Activated CD4-positive, alpha-beta T cell treated with anti-CD3 and anti-CD28 coated beads for 24 hours (primary cell): ENCODE data around the gene LMF1.

Experiments
- DNase-seq, 2 donors: peaks; one replicate each; pipeline ENCODE4 v3.0.0-alpha.2; 2020; ENCODE audit warnings: low read depth in 2 of 2

LMF1 gene

DNA sequence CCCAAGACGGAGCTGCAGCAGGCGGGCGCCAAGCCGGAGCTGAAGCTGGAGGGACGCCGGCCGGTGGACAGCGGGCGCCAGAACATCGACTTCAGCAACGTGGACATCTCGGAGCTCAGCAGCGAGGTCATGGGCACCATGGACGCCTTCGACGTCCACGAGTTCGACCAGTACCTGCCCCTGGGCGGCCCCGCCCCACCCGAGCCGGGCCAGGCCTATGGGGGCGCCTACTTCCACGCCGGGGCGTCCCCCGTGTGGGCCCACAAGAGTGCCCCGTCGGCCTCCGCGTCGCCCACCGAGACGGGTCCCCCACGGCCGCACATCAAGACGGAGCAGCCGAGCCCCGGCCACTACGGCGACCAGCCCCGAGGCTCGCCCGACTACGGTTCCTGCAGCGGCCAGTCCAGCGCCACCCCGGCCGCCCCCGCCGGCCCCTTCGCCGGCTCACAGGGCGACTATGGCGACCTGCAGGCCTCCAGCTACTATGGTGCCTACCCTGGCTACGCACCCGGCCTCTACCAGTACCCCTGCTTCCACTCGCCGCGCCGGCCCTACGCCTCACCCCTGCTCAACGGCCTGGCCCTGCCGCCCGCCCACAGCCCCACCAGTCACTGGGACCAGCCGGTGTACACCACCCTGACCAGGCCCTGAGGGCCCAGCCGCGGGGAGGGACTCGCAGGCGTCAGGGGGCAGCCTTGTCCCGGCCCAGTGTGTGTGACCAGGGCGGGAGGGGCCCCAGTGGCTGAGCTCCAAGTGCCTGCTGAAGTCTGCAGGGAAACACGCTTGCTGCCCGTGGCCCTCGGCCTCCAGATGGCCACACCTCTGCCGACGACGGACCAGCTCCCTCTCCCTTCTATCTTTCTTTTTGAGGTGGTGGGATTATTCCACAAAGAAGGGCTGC lies 14.2 kb upstream of the LMF1 start:
- DNase-seq: no peak

DNA sequence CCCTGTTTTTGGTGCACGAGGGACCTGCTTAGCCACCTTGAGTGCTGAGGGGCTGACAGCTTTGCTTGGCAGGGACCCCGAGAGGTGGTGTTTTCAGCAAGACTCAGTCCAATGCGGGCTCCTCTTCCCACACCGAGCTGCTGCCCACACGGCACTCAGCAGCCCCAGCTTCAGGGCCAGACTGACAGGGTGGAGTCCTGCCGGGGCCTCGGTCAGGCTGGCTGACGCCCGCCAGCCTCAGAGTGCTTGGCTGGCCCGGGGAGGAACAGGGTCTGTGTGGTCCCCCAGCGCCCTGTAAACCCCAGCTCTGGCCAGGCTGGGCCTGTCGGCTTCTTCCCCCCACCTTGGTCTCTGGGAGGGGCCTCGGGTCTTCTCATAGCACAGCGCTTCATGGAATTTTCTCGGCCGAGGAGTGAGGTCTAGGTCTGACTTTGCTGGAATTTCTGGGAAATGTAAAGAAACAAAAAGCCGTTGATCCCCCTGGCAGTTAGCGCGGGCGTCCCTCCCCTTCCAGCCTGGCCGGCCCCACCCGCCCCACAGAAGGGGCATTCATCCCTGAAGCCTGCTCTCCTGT lies 13.4 kb upstream of the LMF1 start:
- no peak for DNase-seq

DNA sequence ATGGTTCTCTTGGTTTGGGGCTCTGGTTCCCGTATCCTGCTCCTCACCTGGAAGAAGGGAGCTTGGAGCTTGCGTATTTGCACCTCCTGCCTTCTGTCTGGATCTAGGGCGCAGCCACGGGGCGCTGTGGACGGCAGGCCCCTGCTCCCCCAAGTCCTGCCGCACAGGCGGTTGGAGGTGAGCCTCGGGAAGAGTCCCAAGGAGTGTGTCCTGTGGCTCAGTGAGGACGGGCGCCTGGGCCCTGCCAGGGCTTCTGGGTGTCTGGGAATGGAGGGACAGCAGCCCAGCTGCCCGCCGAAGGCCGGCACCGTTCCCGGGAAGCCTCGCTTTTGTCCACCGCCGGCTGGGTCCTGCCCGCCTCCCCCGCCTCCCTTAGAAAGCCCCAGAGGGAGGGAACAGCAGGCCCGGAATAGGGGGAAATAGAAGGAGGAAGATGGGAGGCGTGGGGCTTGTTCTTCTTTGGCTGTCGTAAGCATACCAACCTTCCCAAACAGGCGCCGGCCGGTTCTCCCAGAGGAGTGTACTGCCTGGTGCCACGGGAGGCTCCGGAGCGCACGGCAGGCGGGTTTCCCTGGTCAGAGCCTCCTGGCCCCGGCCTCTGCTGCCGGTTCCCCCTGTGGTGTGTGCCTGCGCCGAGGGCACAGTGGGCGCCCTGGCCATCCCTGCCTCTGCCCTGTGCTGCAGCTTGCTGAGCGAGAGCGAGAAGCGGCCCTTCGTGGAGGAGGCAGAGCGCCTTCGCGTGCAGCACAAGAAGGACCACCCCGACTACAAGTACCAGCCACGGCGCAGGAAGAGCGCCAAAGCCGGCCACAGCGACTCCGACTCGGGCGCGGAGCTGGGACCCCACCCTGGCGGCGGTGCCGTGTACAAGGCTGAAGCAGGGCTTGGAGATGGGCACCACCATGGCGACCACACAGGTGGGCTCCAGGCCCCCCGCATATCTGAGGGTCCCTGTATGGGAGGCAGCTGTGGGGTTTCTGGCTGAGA lies 12.6 kb upstream of the LMF1 start:
- no peak for DNase-seq

DNA sequence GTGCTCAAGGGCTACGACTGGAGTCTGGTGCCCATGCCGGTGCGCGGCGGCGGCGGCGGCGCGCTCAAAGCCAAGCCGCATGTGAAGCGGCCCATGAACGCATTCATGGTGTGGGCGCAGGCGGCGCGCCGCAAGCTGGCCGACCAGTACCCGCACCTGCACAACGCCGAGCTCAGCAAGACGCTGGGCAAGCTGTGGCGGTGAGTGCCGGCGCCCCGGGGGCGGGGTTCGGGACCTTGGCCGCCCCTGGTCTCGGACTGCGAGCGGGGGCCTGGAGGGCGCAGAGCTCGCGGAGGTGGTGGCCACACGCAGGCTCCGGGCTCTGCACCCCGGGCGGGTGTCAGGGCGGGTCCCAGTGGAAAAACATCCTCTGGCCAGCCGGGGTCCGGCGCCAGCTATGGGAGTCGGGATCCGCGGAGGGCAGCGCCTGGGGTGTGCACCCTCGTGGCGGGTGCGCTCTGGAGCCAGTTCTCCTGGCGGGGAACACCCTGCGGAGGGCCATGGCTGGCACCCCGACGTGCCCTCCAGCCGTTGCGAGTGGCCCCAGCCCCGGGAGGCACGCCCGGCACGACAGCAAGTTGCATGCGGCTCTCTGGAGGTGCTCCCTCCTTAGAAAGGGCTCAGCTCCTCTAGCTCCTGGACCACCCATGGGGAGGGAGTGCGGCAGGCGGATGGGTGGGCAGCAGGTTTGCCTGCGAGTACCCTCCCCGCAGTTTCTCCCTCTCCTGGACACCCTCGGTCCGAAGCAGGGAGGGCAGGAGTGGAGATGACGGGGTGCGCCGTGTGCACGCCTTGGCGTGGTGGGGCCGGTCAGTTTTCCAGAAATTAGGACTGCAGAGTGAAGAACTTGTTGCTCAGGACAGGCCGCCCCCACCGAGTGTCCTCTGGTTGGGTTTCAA lies 11.6 kb upstream of the LMF1 start:
- no peak for DNase-seq

DNA sequence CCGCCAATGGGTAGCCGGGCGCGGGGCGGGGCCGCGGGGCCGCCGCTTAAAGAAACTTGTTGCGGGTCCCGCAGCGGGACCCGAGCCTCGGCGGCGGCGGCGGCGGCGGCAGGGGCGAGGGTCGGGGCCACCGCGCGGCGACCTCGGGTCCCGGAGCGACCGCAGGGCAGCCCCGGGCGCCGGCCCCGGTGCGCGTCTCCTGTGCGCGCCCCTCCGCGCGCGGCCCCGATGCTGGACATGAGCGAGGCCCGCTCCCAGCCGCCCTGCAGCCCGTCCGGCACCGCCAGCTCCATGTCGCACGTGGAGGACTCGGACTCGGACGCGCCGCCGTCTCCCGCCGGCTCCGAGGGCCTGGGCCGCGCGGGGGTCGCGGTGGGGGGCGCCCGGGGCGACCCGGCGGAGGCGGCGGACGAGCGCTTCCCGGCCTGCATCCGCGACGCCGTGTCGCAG lies 10.9 kb upstream of the LMF1 start, which contains the start of gene SOX8:
SOX8 (plus strand) TSS at position 76 of the 450 bp plus-strand sequence; CDS start at position 229, 153 bp downstream.
- DNase-seq: no peak

DNA sequence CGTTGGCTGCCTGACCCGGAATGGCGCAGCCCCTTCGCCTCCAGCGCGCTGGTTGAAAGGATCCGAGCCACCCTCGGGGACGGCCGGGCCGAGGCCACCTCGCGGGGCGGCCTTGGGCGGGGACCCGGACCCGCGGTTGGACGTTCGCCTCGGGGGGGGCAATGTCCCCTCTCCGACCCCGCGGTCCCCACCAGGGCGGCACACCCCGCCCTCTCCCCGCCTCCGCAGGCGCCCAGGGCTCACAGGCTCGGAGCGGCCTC lies 9.7 kb upstream of the LMF1 start:
- no peak for DNase-seq

DNA sequence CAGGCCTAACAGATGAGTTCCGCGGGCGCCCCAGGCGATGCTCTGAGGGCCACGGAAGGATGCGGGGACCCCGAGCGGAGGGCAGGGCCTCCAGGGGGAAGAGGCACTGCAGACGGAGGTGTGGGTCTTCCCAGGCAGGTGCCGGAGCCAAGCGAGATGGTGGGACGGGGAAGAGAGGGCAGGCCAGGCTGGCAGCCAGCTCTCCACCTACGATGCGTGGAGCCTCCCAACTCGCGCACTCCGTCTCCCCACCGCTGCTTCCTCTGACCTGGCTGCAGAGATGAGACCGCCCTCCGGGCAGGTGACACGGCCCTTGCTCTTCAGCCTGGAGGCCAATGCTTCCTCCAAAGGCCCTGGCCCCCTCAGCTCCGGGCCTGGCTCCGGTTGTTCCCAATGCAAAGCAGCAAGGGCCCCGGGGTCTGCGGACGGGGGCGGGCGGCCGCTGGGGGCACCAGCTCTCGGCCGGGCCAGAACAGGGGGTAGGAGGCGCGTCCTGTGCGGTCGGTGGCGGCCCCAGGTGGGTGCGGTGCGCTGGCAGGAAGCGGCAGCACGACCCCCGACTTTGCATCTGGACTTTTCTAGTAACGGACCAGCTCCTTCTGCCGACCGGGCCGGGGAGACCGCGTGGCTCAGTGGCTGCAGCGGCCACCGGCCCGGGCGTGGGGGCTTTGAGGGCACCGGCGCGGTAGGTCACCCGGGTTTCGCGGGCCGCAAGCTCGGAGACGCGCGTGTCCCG lies 9.2 kb upstream of the LMF1 start:
- DNase-seq: no peak

DNA sequence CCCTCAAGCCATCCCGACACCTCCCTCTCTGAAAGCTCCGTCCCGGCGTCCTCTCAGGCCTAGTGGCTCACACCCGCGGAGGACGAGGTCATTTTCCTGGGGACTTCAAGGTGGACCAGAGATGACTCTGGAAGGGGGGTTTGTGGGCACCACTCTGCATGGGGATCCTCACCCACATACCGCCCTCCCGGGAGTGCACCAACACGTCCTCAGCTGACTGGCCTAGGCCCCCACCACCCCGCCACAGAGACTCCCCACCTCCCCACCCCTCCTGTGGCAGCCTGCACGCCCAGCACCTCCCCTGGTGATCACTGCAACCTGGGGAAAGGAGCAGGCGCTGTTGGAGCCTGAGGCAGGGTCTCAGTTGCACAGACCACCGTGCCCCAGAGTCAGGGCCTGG lies 8.4 kb upstream of the LMF1 start:
- no peak for DNase-seq

DNA sequence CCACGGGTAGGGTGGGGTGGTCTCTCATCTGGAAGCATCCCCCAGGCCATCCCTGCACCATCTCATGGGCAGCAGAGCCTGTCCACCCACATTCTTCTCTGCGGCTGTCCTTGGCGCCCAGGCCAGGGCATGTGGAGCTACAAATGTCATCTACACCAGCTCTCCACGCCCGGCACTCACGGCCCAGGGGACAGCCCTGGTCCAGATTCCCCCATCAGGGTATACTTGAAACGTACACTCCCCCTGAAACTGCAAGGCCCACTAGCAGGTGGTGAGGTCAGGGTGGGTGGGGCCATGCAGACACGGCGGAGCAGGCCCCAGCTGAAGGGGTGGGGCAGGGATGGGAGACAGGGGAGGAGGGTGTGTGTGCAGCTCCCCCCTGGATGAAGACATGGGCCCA lies 7.6 kb upstream of the LMF1 start:
- no peak for DNase-seq

DNA sequence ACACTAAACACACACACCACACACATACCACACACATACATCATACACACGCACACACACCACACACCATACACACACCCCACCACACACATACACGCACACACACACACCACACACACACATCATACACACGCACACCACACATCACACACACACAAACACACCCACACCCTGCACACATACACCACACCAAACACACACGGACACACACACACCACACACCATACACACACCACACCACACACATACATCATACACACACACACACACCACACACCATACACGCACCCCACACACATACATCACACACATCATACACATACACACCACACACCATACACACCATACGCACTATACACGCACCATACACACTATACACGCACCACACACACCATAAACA lies 7.1 kb upstream of the LMF1 start:
- no peak for DNase-seq

DNA sequence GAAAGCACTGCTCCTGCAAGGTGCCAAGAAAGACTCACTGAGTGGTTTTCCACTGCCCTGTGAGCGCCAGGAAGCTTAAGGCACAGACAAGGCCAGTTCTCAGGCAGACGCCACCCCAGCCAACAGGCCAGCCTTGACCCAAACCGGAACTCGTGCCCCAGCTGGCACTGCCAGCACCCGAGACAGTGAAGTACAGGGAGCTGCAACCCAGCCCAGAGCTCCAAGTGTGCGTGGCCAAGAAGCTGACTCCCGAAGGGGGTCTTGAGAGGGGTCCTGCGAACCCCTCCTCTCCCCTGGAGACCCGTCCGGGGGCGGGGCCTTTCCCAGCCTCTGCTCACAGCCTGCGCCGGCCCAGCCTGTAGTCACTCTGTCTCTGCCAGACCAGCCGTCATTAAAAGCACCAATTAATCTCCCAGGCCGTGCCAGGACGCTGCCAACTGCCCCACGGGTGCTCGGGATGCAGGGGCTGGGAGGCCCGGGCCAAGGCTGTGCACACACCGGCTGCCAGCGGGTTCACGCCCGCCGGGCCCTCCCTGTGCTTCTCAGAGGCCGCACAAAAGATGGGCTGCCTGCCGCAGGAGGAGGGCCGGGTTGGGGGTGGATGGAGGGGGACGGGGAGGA lies 6.4 kb upstream of the LMF1 start:
- DNase-seq: no peak

DNA sequence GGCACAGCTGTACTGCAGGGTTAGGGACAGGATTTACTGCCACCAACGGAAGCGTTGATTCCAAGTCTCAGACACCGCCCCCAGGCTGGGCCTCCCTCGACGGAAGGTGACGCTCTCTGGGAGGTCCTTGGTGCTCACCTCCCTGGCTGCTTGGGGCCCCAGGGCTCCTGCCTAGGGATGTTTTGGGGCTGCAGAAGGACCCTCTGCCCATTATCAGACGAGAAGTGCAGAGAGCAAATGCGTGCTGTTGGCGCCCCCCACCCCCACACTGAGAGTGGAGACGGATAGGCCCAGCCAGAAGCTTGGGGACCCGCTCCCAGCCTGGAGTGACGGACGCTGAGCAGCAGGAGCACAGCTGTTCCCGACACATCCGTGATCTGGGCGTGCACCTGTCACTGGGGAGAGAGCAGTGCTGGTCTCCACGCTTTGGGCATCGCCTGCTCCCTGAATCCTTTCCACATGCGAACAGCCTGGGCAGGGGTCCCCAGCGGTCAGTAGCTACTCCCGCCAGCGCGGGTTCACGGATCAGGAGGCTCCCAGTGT lies 5.7 kb upstream of the LMF1 start:
- DNase-seq: no peak

DNA sequence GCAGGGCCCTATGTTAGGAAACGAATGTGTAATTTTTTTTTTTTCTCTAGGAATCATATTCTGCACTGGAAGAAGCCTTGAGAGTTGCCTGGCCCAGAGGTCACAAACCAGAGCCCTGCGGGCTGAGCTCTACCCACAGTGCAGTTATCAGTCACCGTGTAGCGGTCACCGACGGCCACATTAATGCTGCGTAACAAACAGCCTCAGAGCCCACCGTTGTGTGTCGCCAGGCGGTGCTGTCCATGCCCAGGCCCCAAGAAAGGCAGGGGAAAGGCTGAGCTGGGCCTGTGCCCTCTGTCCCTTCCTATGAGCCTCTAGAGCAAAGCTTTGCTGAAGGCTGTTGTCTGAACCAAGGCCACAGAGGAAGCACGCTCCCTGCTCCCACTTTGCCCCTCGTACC lies 4.5 kb upstream of the LMF1 start:
- no peak for DNase-seq

DNA sequence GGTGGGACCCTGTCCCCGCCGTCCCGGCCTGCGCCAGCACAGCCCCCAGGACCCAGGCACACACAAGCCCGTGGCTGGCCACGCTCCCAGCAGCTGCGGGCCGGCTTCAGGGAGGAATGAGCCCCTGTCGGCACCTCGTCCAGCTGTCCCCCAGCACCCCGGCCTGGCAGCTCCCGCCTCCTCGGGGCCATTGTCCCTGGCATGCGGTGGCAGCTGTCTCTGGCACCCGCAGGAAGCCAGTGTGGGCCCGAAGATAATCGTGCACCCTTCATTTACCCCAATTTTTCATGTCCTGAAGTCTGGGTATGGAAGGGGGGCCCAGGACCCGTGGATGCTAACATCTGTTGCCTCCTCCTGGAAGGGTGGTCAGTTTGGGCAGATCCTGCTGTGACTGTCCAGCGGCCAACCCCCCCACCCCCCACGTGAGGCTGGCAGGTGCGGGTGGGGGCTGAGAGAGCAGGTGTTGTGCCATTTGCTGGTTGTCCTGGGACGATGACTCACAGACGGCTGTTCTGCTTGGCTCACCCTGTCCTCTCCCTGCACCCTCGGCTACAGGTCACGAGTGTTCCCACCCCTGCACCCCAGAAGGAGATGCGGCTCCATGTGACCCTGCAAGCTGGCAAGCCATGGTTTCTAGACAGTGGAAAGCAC lies 4.0 kb upstream of the LMF1 start:
- no peak for DNase-seq

DNA sequence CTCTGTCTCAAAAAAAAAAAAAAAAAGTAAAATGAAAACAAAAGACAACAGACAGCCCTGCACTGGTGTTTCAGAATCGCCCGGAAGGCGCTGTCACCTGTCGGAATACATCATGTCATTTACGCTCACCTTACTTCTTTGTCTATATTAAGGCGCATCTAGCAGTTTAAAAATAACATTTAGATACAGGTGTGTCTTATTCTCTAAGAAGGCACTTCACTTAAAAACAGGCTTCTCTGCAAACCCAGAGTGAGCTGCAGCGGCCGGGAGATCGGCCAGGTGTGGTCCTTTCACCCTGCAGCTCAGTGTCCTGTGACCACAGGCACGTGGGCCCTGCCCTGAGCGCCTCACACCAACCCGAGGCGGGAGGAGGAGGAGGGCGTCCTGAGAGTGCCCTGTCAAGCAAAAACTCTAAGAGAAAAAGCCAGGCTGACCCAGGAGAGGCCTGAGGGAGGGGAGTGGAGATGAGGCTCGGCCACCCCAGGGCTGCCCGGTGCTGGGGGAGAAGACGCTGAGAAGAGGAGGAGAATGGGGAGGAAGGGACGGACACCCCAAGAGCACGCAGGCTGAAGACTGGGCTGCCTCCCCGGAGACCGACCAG lies 3.3 kb upstream of the LMF1 start:
- DNase-seq: no peak

DNA sequence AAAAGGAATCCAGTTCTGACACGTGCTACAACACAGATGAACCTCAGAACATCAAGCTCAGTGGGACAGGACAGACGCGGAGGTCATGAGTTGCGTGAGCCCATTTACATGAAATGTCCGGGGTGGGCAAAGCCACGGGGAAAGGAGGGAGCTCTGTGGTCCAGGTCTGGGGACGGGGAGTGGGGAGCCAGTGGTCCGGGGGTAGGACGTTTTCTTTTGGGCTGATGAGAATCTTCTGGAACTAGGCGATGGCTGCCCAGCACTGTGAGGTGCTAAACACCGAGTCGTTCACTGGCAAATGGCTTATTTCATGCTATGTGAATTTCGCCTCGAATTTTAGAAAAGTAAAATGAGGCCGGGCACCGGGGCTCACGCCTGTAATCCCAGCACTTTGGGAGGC lies 2.6 kb upstream of the LMF1 start:
- no peak for DNase-seq

DNA sequence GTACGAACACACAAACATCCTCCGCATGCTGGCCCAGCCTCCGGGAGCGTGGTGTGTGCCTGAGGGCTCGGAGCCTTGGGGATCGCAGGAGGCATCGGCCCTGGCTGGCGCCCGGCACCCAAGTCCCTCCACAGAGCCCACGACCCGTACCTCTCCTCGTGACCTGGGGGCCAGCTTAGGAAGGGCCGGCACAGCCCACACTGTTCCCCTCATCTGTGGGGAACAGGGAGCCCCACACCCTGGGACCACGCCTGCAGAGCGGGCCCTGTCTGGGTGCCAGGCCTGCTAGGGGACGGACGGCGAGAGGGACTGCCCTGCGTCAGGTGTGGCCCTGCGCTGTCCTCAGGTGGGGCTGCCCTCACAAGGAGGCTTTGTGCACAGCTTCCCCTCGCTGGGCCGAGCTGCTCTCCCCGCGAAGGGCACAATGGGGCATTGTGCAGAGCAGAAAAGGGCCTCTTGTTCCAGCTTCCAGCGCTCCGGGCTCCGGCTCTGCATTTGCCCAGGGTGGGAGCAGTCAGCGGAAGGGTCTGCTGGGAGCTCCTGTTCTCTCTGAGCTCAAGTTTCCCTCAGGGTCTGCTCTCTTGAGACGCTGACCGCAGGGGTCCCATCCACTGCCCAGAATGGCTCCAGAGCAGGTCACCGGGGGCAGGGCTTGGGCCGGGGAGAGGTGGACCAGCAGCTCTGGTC lies 1.7 kb upstream of the LMF1 start:
- no peak for DNase-seq

DNA sequence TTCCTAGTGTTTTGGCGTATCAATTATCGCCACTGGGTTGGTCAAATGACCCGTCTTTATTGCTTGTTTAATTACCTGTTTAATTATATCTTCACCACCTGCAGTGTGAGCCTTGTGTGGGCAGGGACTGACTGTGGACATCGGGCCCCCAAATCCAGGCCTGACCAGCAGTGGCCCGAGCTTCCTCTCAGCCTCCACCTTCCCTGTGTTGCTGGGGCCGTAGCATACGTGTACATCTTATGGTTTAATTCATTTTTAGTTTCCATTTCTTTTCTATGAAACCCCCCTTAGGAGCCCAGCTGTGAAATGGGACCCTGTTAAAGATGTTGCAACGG lies 1.2 kb upstream of the LMF1 start:
- DNase-seq: no peak

DNA sequence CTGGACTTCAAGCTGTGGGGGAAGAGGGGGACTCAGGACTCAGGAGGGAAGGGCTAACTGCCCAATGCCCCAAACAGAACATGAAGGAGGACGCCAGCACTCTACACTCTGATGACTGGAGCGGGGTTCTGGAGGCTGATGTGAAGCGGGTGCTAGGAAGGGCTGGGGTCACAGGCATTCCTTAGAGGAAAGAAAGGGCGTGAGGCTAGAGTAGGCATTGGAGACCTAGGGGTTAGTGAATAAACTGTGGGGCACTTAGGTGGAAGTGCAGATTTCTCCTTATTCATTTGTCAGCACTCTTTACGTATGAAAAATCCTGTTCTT lies 760 bp upstream of the LMF1 start:
- DNase-seq: no peak
